ENCODE measurements around the gene CHST8. TPM values are rescaled to one million over a fixed set of nuclear protein-coding genes. Genes with fewer than 3 reads are reported as not detected.

Gene CHST8
- total RNA-seq, 2 donors from 2014 or later: not detected

DNA sequence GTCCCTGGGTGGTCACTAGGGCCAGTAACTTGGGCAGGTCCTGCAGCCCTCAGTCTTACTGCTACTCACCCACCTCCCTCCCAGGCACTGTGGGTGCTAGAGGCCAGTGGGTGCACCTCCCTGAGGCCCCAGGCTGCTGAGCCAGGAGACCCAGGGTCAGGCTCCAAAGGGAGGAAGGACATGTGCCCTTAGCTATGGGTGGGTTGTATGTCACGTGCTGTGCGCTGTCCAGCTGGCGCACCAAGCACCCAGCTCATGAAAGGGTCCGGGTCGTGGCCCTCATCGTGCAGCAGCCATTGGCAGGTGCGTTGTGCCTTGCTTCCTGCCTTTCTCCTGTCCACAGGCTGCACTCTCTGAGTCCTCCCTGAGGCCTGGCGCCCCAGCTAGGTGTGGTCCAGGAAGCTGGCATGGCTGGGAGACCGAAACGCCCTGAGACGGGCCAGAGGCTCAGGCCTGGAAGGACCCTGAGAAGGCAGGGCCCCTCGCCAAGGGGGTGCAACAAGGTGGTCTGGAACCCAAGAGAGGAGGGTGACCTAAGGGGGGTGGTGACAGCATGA is 127.9 kb downstream of the CHST8 start:
- H3K36me3 Mint-ChIP-seq: no peaks in the 10 kb centered on the region
- no peak overlapping the region for H3K27ac Mint-ChIP-seq
- DNase-seq (ENCODE audit: low spot score in 2 of 2) (no peak), ATAC-seq (no peak)
- no peaks in the 10 kb centered on the region for H3K9me3 Mint-ChIP-seq

DNA sequence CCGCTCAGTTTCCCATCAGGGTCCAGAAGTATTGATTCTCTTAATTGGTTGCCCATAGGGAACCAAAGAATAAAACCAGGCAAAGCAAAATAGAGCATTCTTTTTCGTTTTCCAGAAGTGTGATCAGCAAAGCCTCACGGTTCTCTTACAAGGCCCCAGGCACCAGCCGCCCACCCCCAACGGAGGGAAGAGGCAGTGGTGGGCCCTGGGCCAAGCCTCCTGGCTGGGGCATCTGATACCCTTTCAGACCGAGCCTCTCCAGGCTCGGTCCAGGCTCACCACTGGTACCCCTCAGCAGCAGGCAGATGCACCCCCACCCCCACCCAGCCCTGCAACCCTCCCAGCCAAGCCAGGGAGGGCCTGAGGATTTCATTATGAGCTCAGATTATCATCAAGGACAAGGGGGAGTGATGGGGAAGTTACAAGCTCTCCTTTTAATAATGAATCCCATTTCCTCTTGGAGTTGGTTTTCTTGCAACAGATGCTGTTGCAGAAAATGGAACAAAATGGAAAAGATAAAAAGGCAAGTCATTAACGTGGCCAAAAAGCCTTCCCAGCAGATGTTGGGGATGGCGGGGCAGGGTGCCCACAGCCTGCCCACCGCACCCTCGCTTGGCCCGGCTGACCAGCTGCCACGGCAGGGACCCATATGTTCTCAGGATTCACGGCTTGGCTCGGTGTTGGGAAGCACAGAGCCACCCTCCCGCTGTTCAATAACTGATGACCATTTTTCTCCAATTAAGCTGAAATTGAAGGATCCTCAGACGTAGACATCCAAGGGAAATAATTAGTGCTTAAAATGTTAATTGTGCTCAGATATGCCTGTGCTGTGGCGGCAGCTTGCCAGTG is 129.1 kb downstream of the CHST8 start:
- H3K27ac Mint-ChIP-seq: no peak overlapping the region
- DNase-seq (ENCODE audit: low spot score in 2 of 2) (no peak), ATAC-seq (no peak)
- no peaks in the 10 kb centered on the region for H3K9me3 Mint-ChIP-seq
- H3K36me3 Mint-ChIP-seq: no peaks in the 10 kb centered on the region

GRCh38 chr19:33751436-33751770 is 129.7 kb downstream of the CHST8 start:
- no peak for ATAC-seq
- DNase-seq (ENCODE audit: low spot score in 2 of 2): no peak
- H3K36me3 Mint-ChIP-seq: no peaks in the 10 kb centered on the region
- H3K9me3 Mint-ChIP-seq: no peaks in the 10 kb centered on the region
- no peak overlapping the region for H3K27ac Mint-ChIP-seq

DNA sequence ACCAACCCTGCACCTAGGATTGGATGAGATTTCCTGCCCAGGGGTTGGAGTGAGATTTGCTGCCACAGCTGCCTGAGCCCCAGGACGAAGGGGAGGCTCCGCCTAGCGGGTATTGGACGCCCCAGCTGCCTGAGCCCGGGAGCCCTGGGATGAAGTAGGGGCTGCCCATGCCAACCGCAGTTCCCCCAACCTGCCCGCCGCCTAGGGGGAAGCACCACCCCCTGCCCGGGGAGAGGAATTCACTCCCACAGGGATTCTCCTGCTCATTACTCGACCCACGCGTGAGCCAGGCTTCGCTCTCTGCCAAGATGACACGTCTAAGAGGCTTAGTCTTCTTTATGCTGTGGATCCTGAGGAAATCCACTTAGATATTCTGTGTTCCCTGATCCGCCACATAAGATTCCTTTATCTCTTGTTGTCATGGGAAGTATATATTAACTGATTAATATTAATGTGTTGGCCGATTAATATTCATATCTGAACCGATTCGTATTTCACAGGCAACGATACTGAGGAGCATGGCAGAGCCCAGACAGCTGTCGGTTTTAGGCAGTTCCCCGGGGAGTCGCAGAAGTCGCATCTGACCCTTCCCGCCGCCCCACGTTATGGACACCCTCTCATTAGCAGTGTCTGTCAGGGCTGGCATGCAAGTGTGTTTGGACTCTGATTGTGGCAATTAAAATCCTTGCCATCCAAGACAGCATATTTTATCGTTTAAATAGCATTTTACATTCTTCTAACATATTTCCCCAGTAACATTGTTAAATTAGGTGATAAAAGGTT is 130.5 kb downstream of the CHST8 start:
- no peak for ATAC-seq
- H3K27ac Mint-ChIP-seq: no peak overlapping the region

GRCh38 chr19:33752945-33753344 is 131.2 kb downstream of the CHST8 start:
- no peak for DNase-seq (ENCODE audit: low spot score in 2 of 2)
- Mint-ChIP-seq H3K9me3 (no peaks in the 10 kb centered on the region), H3K36me3 (no peaks in the 10 kb centered on the region), H3K27ac (no peak overlapping the region)
- ATAC-seq: no peak

More for the DNA sequence above, 130.5 kb downstream of the CHST8 start:
- DNase-seq (ENCODE audit: low spot score in 2 of 2): no peak
- Mint-ChIP-seq H3K36me3 (no peaks in the 10 kb centered on the region), H3K9me3 (no peaks in the 10 kb centered on the region)

DNA sequence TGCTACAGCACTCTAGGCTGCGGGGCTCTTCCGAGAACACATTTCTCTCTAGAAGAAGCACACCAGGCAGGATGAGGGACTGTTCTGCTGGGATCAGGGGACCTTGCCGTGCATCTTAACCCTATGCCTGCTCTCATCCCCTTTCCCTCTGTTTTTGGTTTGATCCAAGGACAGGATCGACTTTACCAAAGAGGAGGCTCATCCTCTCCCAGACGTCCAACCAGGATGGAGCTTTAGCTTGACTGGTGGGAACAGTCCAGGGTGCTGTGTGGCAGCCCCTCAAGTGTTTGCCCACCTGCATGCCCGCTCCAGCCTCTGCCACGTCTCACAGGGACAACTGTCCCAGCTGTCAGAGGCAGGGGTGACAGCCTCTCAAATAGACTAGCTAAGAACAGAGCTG is 132.6 kb downstream of the CHST8 start:
- no peak for ATAC-seq
- no peak for DNase-seq (ENCODE audit: low spot score in 2 of 2)

DNA sequence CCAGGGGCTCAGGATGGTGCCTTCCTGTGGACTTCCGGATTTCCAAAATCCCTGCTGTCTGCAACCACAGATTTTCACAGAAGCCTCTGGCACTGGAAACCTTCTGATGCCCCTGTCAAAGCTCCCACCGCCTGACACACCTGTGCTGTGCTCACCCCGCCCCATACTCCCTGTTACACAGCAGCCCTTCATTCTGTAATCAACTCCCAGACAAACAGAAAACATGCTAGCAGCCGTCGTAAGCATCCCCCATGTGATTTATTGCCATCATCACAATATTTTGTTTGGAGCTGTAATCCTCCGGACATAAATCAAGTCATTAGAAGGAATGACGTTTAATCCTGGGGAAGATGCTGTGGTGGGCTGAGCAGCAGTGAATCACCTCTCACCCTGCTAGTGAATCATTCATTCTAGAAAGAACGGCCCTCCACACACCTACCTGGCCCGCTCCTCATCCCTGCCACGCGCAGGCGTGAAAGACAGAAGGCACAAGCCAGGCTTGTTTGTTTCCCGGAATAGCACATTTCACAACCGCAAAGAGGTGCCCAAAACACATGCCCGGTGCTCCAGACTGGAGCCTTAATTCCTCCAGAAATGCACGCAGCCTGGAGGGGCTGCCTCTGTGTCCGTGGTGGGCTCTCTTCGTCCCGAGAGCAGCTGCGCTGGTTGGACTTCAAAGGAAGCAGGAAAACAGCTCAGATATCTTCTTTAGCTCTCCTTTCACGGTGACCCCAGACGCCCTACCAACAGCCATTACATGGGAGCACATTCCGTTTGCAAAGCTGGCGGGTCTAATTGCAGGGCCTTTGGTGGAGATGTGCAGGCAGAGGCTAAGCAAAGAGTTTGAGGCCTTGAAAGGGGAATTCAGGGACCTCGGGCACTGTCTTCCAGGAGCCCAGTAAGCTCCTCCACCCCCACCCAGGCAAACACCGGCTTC is 133.6 kb downstream of the CHST8 start:
- DNase-seq (ENCODE audit: low spot score in 2 of 2) (no peak), ATAC-seq (no peak)
- H3K36me3 Mint-ChIP-seq: no peaks in the 10 kb centered on the region
- H3K27ac Mint-ChIP-seq: no peak overlapping the region
- H3K9me3 Mint-ChIP-seq: no peaks in the 10 kb centered on the region

More for the DNA sequence above, 132.6 kb downstream of the CHST8 start:
- H3K27ac Mint-ChIP-seq: no peak overlapping the region
- no peaks in the 10 kb centered on the region for H3K36me3 Mint-ChIP-seq
- no peaks in the 10 kb centered on the region for H3K9me3 Mint-ChIP-seq

- Mint-ChIP-seq H3K9me3 (no peaks in the 10 kb centered on the region), H3K36me3 (no peaks in the 10 kb centered on the region), H3K27ac (no peak overlapping the region)
- ATAC-seq: no peak
- DNase-seq (ENCODE audit: low spot score in 2 of 2): no peak
Measured at GRCh38 chr19:33756177-33756576, 134.4 kb downstream of the CHST8 start.

DNA sequence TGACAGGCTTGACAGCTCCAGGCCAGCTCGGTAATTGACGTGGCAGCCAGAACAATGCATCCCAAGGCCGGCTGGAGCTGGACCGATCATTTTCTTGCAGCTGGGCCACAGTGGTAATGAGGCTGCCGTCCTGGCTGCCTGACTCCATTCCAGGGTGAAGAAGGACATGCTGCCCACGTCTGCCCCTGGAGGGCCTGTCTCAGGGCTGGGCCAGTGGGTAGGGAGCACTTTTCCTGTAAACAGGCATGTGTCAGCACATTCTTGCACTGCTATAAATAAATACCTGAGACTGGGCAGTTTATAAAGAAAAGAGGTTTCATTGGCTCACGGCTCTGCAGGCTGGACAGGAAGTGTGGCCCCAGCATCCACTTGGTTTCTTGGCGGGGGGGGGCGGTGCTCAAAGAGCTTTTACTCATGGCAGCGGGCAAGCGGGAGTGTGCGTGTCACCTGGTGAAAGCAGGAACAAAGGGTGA is 136.8 kb downstream of the CHST8 start:
- H3K36me3 Mint-ChIP-seq: no peaks in the 10 kb centered on the region
- no peak for ATAC-seq
- no peaks in the 10 kb centered on the region for H3K9me3 Mint-ChIP-seq

DNA sequence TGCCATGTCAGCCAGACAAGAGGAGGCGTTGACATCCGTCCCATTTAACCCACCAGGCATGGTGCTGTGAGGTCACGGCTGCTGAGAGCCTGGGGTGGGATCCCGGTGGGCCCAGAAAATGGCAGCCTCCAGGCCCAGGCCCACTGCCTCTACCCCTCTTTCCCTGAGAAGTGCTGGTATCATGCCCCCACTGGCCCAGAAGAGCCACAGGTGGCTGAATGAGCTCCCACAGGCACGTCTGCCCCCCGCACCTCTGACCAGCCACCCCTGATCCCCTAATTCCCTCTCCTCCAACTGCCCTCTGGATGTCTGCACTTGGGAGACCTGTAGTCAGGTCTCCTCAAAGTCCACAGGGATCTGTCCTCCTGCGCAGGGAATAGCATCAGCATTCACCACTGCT is 137.6 kb downstream of the CHST8 start:
- no peak for DNase-seq (ENCODE audit: low spot score in 2 of 2)
- ATAC-seq: no peak
- no peaks in the 10 kb centered on the region for H3K36me3 Mint-ChIP-seq
- H3K9me3 Mint-ChIP-seq: no peaks in the 10 kb centered on the region
- H3K27ac Mint-ChIP-seq: no peak overlapping the region

More for the DNA sequence above, 136.8 kb downstream of the CHST8 start:
- no peak for DNase-seq (ENCODE audit: low spot score in 2 of 2)
- H3K27ac Mint-ChIP-seq: peak overlapping the region in 1 of 2 donors; percentile 36

DNA sequence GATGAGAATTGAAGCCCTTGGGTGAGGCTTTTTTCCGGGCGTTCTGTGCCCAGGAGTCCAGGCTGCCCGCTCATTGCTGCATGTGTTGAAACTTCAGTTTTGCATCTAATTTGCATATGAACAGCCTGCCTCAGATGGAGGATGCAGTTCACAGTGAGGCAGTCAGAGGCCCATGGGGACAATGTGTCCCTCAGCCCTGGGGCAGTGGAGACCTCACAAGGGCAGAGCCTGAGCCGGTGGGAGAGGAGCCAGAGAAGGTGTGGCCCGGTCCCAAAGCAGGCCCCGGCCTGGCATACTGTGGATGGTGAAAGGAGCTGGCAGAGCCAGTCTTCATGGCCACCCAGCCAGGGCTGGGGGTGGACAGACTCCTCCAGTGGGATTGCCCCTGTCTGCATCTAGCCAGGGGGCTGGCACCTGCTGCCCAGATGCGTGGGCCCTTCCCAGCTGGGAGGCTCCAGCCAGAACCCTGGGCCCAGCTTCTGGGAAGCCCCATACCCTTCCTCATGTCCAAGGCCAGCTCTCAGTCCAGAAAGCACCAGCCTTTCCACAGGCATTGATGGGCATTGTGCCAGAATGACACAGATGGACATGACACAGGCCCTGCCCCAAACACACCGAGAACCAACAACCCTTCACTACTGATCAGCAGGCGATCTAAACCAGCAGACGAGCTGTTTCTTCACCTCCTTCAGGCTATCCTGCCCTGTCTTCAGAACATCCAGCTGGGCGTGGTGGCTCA is 142.0 kb downstream of the CHST8 start:
- Mint-ChIP-seq H3K36me3 (no peaks in the 10 kb centered on the region), H3K27ac (no peak overlapping the region), H3K9me3 (no peaks in the 10 kb centered on the region)
- ATAC-seq (no peak), DNase-seq (ENCODE audit: low spot score in 2 of 2) (no peak)

GRCh38 chr19:33766623-33767022 is 144.9 kb downstream of the CHST8 start:
- no peak overlapping the region for H3K27ac Mint-ChIP-seq
- ATAC-seq: no peak

GRCh38 chr19:33767898-33768413 is 146.2 kb downstream of the CHST8 start:
- Mint-ChIP-seq H3K36me3 (no peaks in the 10 kb centered on the region), H3K27ac (no peak overlapping the region), H3K9me3 (no peaks in the 10 kb centered on the region)
- ATAC-seq: no peak
- DNase-seq (ENCODE audit: low spot score in 2 of 2): peak in 1 of 2 donors; percentile 37

More at GRCh38 chr19:33766623-33767022, 144.9 kb downstream of the CHST8 start:
- H3K9me3 Mint-ChIP-seq: no peaks in the 10 kb centered on the region
- H3K36me3 Mint-ChIP-seq: no peaks in the 10 kb centered on the region
- no peak for DNase-seq (ENCODE audit: low spot score in 2 of 2)

DNA sequence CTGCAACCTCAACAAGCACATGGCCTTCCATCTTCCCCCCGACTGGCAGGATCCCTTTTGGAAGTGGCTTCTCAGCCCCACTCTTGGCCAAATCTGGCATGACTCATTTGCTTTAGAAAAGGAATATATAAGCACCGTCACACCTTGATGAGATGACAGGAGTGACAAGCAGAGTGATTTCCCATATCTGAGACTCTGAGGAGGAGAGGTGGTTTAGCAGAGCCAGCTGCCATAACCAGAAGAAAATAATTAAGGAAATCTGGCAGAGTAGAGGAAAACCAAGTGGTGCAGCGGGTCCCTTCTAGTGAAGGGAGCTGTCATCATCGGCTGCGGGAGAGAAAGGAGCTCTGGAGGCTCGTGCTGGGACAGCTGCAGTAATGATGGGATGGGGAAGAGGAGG is 147.5 kb downstream of the CHST8 start:
- no peak overlapping the region for H3K27ac Mint-ChIP-seq
- DNase-seq (ENCODE audit: low spot score in 2 of 2) (no peak), ATAC-seq (no peak)
- no peaks in the 10 kb centered on the region for H3K36me3 Mint-ChIP-seq
- no peaks in the 10 kb centered on the region for H3K9me3 Mint-ChIP-seq

DNA sequence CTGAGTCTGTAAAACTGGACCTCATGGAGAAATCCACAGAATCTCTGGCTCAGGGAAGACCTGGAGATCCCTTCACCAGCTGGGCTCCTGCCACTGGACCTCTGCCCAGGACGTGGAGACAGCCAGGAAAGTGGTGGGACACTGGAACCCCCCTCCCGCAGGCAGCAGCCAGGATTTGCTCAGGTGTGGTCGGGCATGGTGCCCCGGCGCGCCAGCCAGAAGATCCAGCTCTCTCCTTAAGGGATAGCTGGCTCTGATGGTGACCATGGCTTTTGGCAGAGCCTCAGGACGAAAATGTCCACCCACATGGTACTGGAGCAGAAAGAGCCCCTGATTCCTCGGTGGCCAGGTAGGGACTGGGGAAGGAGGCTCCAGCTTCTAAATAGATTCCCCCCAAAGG is 148.4 kb downstream of the CHST8 start:
- H3K27ac Mint-ChIP-seq: no peak overlapping the region

More for the DNA sequence above, 148.4 kb downstream of the CHST8 start:
- DNase-seq (ENCODE audit: low spot score in 2 of 2) (no peak), ATAC-seq (no peak)
- Mint-ChIP-seq H3K9me3 (no peaks in the 10 kb centered on the region), H3K36me3 (no peaks in the 10 kb centered on the region)
